NK-92 treated with Interleukin-12 subunit alpha and Interleukin-12 subunit beta, amount 100 ng/mL, for 24 hours (cell line): ENCODE results near the gene DUOX2.

Experiments used
- DNase-seq: peaks from one replicate; lab custom pipeline; 2025; lab: John Stamatoyannopoulos, UW

Gene DUOX2

DNA sequence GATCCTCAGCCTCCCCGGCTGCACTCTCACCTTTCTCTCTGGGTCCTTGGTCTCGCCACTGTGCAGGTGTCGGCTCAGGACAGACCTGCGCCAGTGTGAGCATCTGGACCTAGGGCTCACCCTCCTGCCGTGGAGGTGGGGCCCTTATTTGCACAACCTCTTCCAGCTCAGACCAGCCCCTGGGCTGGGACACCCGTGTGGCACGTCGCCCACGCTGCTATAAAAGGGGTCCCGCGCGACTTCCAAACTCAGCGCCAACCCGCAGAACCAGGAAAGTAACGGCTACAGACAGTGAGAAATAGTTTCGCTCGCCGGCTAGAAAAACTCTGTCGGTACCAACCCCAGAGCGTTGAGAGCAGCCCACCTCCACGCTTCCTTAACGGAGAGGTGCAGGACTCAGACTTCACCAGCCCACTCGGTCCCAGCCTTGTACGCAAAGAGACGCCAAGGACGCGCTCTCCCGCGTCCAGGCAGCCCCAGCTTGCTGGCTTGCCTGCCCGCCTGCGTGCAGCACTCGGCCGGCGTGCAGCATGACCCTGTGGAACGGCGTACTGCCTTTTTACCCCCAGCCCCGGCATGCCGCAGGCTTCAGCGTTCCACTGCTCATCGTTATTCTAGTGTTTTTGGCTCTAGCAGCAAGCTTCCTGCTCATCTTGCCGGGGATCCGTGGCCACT, at the start of gene DUOX2, which contains the start of gene DUOXA2:
DUOX2 (minus strand) TSS at position 97 of the 675 bp plus-strand sequence. CDS start 761 bp downstream, outside the sequence.
DUOXA2 (plus strand) TSS at position 251 of the 675 bp plus-strand sequence; CDS start at position 531, 280 bp downstream.
- DNase-seq, result no peak

DNA sequence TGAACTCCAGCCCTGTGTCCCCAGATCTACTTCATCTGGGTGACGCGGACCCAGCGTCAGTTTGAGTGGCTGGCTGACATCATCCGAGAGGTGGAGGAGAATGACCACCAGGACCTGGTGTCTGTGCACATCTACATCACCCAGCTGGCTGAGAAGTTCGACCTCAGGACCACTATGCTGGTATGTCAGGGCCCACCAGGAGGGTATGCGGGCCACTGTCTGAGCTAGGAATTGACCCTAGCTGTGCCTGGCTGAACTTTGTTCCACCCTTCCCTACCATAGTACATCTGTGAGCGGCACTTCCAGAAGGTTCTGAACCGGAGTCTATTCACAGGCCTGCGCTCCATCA, 49.5 kb upstream of the DUOX2 start:
- no peak for DNase-seq

DNA sequence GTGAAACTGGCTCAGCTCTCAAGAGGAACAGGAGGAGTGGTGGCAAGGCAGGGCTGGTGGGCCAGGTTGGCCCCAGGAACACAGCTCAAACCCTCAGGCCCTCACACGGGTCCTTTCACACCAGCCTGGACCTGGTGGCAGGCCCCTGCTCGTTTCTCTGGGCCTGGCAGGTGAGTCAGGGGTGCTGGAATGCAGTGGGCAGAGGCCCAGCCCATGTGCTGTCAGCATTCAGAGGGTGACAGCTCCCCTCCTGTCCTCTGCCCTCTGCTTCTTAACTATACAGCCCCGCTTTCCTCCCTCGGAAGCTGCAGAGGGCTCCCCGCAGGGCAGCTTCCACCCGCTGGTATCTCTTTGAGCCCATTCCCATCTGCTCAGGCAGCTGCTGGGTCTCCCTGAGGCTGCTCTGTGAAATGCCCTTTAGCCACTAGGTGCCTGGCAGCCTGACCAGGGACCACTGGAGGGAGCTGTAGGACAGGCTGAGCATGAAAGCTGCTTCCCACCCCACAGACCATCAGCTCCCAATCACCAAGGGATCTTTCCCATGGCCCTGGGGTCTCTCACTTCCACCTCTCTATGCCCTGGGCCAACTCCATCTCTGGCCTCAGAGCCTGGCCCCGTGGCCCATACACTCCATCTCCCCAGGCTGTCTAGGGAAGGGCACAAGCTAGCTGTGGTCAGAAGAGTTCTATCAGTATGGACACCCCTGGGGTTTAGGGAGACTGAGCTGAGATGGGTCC, 49.0 kb upstream of the DUOX2 start:
- DNase-seq, result peak; percentile 62

DNA sequence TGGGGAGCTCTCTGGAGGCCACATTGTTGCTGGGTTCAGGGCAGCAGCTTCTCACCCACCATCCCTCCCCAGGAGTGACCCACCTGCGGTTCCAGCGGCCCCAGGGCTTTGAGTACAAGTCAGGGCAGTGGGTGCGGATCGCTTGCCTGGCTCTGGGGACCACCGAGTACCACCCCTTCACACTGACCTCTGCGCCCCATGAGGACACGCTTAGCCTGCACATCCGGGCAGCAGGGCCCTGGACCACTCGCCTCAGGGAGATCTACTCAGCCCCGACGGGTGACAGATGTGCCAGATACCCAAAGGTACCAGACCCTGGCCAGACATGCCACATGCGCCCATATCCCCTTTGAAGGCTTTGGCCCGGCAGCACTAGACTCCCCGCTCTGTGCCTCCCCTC, 47.7 kb upstream of the DUOX2 start:
- DNase-seq, result no peak

DNA sequence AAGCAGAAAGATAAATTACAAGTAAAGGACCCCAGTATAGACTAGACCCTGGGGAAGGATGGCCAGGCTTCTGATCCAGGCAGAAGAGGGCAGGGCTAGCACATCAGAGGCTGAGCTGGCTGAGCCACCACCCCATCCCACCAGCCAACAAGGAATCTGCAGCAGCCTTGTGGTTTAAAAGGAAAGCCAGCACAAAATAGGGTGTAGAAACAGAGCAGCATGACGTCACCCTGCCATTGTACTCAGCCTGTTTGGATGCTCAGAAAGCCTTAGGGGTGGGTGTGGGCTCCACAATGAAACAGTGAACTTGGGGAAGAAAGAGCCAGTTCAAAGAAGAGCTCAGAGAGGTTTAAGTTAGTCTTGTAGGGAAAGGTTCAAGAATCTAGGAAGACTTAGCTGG, 44.0 kb upstream of the DUOX2 start:
- no peak for DNase-seq

DNA sequence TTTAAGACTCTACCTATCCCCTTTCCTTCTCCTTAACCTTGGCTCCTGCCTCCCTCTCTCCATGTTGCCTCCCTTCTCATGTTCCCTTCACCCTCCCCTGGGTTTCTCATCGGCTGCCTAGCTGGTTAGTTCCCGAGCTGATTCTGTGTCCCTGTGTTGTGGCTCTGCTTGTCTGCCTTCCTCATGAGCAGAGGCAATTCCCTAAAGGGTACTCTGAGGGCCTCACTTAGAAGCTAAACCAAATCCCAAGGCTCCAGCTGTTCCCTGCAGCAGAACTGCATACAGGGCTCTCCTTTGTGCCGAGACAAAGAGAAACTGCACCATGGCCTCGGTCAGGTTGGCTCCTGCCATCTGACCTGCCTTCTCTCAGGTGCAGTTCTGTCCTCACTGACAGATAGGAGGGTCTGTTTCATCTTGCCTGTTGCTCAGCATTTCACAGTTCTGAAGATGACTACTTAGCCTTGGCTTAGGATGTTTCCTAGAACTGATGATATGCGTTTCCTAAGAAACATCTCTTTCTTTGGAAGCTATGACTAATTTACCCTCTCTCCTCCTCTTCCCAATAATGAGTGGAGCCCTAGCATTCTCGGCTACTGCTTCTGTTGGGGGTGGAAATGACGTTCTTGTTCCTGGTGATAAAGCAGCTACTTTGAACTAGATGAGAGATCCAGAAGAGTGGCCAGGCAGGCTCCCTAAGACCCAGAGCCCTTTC, 42.9 kb upstream of the DUOX2 start:
- DNase-seq, result no peak

DNA sequence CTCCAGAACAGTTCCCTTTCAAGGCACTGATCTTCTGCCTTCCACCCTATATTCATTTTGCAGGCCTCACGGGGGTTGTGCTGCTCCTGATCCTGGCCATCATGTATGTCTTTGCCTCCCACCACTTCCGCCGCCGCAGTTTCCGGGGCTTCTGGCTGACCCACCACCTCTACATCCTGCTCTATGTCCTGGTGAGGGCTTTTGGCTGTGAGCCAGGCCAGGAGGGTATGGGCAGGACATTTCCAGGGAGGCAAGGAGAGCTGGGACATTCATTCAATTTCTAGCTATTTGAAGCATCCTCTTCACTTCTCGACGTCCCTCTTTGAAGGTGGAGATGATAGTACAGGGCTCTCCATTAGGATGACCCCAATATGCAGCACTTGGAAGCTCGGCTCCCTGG, 41.8 kb upstream of the DUOX2 start:
- DNase-seq, result no peak

DNA sequence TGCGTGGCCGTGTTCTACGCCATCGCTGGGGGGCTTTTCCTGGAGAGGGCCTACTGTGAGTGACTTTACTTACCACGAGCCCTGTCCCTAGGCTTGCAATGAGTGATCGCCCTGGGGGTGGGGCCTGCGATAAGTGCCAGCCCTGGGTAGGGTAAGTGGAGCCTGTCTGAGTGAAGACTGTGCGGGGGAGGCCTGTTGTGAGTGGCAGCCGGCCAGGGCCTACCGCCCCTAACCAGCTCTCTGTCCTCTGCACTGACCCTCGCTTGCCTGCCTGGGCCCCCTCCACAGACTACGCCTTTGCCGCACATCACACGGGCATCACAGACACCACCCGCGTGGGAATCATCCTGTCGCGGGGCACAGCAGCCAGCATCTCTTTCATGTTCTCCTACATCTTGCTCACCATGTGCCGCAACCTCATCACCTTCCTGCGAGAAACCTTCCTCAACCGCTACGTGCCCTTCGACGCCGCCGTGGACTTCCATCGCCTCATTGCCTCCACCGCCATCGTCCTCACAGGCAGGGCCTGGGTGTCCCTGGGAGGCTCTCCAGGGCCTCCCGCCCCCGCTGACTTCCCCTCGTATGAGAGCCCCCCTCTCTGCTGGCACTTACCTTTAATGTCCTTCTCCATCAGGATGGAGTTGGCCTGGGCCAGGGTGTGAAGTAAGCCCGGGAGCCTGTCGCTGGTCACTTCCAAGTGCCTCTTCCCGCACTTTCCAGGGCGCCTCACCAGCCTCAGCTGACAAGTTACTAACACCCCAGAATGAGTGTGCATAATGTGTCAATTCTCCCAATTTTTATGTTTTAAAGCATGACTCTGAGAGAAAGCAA, 38.2 kb upstream of the DUOX2 start:
- DNase-seq, result no peak

DNA sequence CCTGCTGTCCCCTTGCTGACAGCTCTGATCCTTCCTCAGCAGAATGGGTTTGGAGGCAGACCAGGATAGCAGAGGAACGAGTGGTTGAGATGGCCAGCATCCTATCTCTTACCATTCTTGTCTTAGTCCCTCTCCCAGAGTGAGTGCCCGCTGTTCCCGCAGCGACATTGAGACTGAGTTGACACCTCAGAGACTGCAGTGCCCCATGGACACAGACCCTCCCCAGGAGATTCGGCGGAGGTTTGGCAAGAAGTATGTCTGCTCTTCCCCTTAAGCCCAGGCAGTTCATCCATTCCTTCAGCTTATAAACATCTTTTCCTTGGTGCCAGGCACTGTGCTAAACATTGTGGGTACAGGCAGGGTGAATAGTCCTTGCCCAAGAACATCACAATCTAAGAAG, 37.0 kb upstream of the DUOX2 start:
- no peak for DNase-seq

DNA sequence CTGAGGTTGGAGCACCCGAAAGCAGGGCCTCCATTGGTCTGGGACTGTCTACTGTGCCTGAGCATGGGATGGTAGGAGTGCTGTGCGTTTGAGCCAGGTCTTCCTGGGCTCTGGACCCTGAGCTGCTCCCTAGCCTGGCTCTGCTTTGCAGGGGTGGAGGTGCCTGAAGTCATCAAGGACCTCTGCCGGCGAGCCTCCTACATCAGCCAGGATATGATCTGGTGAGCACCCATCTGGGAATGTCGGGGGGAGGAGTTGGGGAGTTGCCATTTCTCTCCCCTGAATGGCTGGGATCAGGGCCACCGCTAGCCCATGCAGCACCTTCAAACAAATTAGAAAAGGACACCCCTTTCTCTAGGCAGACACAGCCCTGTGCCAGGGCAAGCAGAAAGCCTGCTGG, 36.5 kb upstream of the DUOX2 start:
- DNase-seq, result no peak

DNA sequence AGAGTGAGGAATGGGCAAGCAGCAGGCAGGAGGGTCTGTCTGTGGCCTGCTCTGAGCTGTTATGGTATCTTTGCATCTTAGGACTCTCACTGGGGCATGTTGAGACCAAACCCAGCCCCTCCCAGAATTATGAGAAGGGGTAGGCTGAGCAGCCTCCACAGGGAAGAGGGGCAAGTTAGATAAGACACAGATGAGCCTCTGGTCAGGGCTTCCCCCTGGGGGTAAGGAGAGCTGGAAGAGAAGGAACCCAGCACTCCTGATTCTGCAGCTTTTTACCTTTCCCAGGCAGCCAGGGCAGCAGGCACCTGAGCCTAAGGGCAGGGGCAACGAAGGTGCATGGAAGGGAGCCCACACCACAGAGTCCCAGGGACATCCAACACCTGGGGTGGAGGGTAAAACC, 35.1 kb upstream of the DUOX2 start:
- no peak for DNase-seq

DNA sequence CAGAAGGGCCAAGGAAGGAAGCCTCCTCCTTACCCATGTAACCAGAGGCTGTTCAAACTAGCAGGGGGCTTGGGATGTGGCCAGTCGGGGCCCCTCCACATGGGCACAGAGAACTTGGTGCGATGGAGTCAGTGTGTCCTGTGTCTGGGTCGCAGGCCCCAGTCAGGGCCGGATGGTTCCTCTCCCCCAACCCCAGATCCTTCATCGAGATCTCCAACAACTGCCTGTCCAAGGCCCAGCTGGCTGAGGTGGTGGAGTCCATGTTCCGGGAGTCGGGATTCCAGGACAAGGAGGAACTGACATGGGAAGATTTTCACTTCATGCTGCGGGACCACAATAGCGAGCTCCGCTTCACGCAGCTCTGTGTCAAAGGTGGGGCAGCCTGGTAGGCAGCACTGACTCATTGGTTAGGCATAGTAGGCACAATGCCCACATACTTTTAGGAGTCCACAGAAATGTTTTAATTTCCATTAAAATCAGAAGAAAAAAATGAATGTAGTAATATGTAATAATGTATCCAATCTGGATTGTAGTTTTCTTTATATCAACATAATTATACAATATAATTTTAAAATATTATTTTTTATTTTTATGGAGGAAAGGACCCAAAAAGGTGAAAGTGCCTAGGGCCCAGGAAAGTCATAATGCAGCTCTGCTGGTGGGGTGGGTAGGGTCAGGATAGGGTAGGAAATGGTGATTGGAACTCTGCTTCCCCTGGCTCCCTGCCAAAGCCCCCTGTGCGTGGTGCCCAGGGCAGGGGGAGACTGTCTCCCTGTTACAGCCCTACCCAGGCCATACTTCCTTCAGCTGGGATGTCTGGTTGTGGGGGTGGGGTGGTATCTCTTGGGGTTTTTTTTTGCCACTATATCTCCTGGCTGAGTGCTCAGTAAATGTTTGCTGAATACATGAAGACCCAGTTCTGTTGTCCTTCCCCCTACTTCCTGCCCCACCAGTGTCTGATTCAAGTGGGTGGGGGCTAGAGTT, 34.4 kb upstream of the DUOX2 start:
- no peak for DNase-seq

DNA sequence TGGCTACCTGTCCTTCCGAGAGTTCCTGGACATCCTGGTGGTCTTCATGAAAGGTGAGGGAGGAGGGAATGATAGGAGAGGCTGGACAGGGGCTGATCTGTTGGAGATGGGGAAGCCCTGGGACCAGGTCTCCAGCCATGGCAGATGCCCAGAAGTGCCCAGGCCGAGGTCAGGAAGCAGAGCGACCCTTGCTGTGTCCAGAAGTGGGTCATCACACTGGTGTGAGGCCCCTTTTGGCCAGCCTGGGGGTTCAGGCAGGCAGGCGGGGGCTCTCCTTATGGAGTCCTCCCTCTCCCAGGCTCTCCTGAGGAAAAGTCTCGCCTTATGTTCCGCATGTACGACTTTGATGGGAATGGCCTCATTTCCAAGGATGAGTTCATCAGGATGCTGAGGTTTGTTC, 33.6 kb upstream of the DUOX2 start:
- DNase-seq, result no peak

DNA sequence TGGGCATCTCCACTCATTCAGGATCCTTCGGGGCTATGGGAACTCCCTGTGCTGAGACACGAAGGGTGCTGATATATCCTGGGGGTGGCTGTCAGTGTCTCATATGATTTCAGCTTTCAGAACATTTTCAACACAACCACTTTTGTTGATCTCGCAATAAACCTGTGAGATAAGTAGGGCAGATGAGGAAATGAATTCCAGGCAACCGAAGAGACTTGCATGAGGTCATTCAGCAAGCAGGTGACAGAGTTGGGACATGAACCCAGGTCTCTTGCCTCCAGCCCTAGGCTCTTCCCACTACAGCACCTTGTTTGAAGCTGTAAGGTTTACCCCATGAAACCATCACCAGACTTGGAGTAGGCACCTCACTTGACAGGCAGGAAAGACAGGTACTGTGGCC, 32.4 kb upstream of the DUOX2 start:
- DNase-seq, result no peak

DNA sequence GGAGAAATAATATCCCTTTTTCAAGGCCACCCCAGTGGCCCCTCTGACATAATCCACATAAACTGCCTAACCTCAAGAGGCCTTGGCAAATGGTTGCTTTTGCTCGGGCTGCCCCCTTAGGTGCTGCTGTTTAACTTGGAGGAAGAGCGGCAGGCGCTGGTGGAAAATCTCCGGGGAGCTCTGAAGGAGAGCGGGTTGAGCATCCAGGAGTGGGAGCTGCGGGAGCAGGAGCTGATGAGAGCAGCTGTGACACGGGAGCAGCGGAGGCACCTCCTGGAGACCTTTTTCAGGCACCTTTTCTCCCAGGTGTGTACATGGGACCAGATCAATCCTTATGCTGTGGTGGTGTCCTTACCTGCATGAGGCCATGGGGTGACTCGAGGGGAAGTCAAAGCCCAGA, 30.8 kb upstream of the DUOX2 start:
- DNase-seq, result no peak

DNA sequence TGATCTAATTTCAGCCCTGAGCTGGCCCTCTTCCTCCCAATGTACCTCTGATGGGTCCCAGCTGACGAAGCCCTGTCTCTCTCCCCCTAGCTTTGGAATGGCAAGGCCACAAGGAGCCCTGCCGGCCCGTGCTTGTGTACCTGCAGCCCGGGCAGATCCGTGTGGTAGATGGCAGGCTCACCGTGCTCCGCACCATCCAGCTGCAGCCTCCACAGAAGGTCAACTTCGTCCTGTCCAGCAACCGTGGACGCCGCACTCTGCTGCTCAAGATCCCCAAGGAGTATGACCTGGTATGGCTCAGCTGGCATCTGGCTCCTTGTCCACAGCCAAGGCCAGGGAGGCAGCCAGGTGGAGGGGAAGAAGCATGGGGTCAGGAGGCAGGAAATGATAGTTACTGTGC, 30.0 kb upstream of the DUOX2 start:
- no peak for DNase-seq

DNA sequence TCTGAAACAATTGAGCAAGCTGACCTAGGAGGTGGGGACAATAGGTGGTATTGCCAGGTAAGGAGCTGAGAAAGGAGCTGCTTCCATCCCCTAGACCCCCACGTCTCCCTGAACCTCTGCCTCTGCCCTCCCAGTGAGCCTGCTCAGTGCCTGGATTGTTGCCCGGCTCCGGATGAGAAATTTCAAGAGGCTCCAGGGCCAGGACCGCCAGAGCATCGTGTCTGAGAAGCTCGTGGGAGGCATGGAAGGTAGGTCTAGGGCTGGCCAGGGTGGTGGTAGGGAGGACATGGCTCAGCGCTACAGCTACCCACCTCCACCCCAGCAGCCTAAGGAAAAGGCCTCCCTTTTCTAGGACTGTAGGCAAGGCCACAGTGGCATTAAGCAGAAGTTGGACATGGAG, 29.1 kb upstream of the DUOX2 start:
- no peak for DNase-seq

DNA sequence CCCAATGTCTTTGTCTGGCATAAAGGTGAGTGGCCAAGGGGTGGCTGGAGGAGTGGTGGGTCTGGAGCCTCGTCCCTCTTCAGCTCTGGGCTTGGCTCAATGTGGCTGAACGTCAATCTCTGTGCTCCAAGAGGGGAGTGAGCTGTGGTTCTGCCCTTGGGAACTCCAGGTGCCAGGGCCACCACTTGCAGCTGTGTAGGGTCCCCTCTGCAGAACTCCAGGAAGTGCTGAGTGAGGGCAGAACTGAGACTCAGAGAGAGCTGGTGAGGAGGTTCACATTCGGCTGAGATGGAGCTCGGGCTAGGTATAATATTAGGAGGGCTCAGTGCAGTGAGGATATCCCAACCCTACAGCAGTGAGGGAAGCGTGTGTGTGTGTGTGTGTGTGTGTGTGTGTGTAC, 27.4 kb upstream of the DUOX2 start:
- no peak for DNase-seq

DNA sequence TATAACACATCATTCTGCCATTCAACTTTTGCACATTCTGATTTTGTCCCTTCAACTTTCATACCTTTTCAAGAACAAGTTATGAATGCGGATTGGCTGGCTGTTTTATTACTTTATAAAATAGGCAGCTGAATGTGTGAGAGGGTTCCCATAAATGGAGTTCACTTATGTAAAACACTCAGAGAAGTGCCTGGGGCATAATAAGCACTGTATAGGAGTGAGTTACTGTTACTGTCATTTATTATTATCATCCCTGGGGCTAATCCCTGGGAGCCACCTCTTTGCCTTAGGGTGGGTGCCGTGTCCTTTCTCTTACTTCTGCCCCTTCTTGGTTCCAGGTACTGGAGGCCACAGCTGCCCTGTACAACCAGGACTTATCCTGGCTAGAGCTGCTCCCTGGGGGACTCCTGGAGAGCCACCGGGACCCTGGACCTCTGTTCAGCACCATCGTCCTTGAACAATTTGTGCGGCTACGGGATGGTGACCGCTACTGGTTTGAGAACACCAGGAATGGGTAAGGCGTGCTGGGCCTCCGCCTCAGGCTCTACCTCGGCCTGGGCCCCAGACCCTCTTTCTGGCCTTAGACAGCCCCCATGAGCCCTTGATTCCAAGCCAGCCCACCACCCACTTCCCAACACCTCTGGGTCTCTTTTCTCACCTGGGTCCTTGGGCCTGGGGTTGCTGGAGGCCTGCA, 26.7 kb upstream of the DUOX2 start:
- no peak for DNase-seq

DNA sequence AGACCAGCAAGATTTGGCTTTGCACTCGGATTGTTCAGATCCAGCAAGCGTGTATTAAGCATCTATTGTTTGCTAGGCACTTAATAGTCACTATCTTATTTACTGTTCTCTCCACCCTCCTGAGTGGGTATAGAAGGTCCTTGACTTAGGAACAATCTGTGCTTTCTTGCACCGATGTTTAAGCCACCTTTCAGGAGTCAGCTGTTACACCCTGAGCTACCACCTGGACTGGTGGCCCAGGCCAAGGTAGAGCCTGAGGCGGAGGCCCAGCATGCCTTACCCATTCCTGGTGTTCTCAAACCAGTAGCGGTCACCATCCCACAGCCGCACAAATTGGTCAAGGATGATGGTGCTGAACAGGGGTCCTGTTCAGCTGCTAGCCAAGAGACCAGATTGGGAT, 25.8 kb upstream of the DUOX2 start:
- DNase-seq, result no peak
